Suprapubic skin (tissue), 4 donors: Measurements from ENCODE around the gene ASCC1. TPM values are rescaled to one million over a fixed set of nuclear protein-coding genes. Genes with fewer than 3 reads are reported as not detected.

Experiments used
- DNase-seq, 2 donors: peaks; one replicate each; pipeline ENCODE4 v3.0.0-alpha.2; 2019; ENCODE audit warnings: low spot score in 2 of 2
- H3K27ac ChIP-seq: fragments of 200-600 bp; sonication (generic); one replicate; pipeline ENCODE4 v1.5.1; 2019
- H3K27me3 ChIP-seq: fragments of 200-600 bp; sonication (generic); one replicate; pipeline ENCODE4 v1.5.1; 2019
- H3K36me3 ChIP-seq: fragments of 200-600 bp; sonication (generic); one replicate; pipeline ENCODE4 v1.5.1; 2019
- H3K4me1 ChIP-seq: fragments of 200-600 bp; sonication (generic); one replicate; pipeline ENCODE4 v1.5.1; 2019
- H3K4me3 ChIP-seq: fragments of 200-600 bp; sonication (generic); one replicate; pipeline ENCODE4 v1.5.1; 2019; ENCODE audit warnings: mild to moderate bottlenecking
- H3K9me3 ChIP-seq: fragments of 200-600 bp; sonication (generic); one replicate; pipeline ENCODE4 v1.5.1; 2019
- CTCF ChIP-seq, 2 donors: fragments of 200-600 bp in 1 of 2; fragments of 450-650 bp in 1 of 2; sonication (generic) in 1 of 2; IDR thresholded peaks; one replicate each; pipeline ENCODE4 v1.5.1; 2016 to 2019; ENCODE audit warnings: antibody characterized with exemption in 2 of 2, mild to moderate bottlenecking in 1 of 2, moderate library complexity in 1 of 2
- EP300 ChIP-seq: sonication (generic); formaldehyde crosslinking; IDR thresholded peaks from one replicate; pipeline ENCODE4 v1.6.1; 2017; ENCODE audit warnings: antibody characterized with exemption
- POLR2A ChIP-seq, 2 donors: fragments of 450-650 bp; IDR thresholded peaks; one replicate each; pipeline ENCODE4 v1.6.1; 2017; ENCODE audit warnings: antibody characterized with exemption in 2 of 2, mild to moderate bottlenecking in 2 of 2, moderate library complexity in 2 of 2
- POLR2AphosphoS5 ChIP-seq, 3 donors: sonication (generic); formaldehyde crosslinking; IDR thresholded peaks; one replicate each; pipeline ENCODE4 v1.6.1; 2017; ENCODE audit warnings: antibody characterized with exemption in 3 of 3
- WGBS: methylation state at CpG from one replicate; pipeline ENCODE4 v1.1.5; 2018; 5-methylcytosine and 5-hydroxymethylcytosine counted together
- total RNA-seq, 4 donors: library from RNA; depleted of rRNA; stranded (reverse); fragments of >200 nt; gene quantifications; one replicate each; pipeline ENCODE4 v1.1.0, GENCODE V29; 2016

The ASCC1 gene
- total RNA-seq, 4 donors from 2014 or later, result 20.2 to 31.7 (median 21.2) TPM

- no peaks in the 10 kb centered on the region for H3K36me3 ChIP-seq
- H3K4me1 ChIP-seq, result no peaks in the 10 kb centered on the region
- no peaks in the 10 kb centered on the region for H3K9me3 ChIP-seq
- no peak for TF ChIP-seq POLR2A (IDR thresholded peaks at IDR 0.05)
- no peak for TF ChIP-seq CTCF (IDR thresholded peaks at IDR 0.05)
- TF ChIP-seq POLR2AphosphoS5 (IDR thresholded peaks at IDR 0.05), result no peak
- TF ChIP-seq EP300, result no peak
- H3K27ac ChIP-seq, result no peak overlapping the region
- WGBS, result 85% methylated on average over 11 of the region's 12 CpGs
- H3K4me3 ChIP-seq, result no peak overlapping the region
- H3K27me3 ChIP-seq, result no peaks in the 10 kb centered on the region
- no peak for DNase-seq
Measured at GRCh38 chr10:72075376-72076115, 140.5 kb downstream of the ASCC1 start.

- Histone ChIP-seq H3K4me1 (no peaks in the 10 kb centered on the region), H3K36me3 (no peaks in the 10 kb centered on the region), H3K4me3 (no peak overlapping the region), H3K27me3 (no peaks in the 10 kb centered on the region), H3K27ac (no peak overlapping the region), H3K9me3 (no peaks in the 10 kb centered on the region)
- 80% methylated on average over 18 of the region's 18 CpGs for WGBS
- TF ChIP-seq POLR2AphosphoS5 (IDR thresholded peaks at IDR 0.05), result no peak
- no peak for TF ChIP-seq EP300
- no peak for TF ChIP-seq POLR2A (IDR thresholded peaks at IDR 0.05)
- no peak for TF ChIP-seq CTCF (IDR thresholded peaks at IDR 0.05)
- no peak for DNase-seq
Measured at GRCh38 chr10:72074574-72075375, 141.3 kb downstream of the ASCC1 start.

- H3K27ac ChIP-seq, result no peak overlapping the region
- 76% methylated on average over 11 of the region's 14 CpGs for WGBS
- DNase-seq, result no peak
- no peaks in the 10 kb centered on the region for H3K4me1 ChIP-seq
- H3K27me3 ChIP-seq, result no peaks in the 10 kb centered on the region
- TF ChIP-seq CTCF (IDR thresholded peaks at IDR 0.05) (no peak), EP300 (no peak), POLR2AphosphoS5 (IDR thresholded peaks at IDR 0.05) (no peak), POLR2A (IDR thresholded peaks at IDR 0.05) (no peak)
- H3K36me3 ChIP-seq, result no peaks in the 10 kb centered on the region
- H3K9me3 ChIP-seq, result no peaks in the 10 kb centered on the region
- no peak overlapping the region for H3K4me3 ChIP-seq
Measured at GRCh38 chr10:72073708-72074573, 142.1 kb downstream of the ASCC1 start.

GRCh38 chr10:72072639-72073038, 143.4 kb downstream of the ASCC1 start:
- no peak for TF ChIP-seq POLR2A (IDR thresholded peaks at IDR 0.05)
- no peak for TF ChIP-seq POLR2AphosphoS5 (IDR thresholded peaks at IDR 0.05)
- no peak for TF ChIP-seq CTCF (IDR thresholded peaks at IDR 0.05)
- no peak for TF ChIP-seq EP300
- no peak for DNase-seq
- H3K4me1 ChIP-seq, result no peaks in the 10 kb centered on the region
- H3K27me3 ChIP-seq, result no peaks in the 10 kb centered on the region
- no peaks in the 10 kb centered on the region for H3K9me3 ChIP-seq
- no peak overlapping the region for H3K27ac ChIP-seq
- H3K36me3 ChIP-seq, result no peaks in the 10 kb centered on the region
- no peak overlapping the region for H3K4me3 ChIP-seq
- 100% methylated on average over 4 of the region's 5 CpGs for WGBS
